Fibroblast of skin of back (primary cell): ENCODE data around the gene FRG2C.
"Not testable (repeated sequence)": the region's sequence is repeated elsewhere in the genome, so short reads cannot be mapped to it uniquely, and the experiment has no call there.

Source experiments
- DNase-seq: peaks from one replicate; pipeline ENCODE4 v3.0.0-alpha.2; 2013

Gene FRG2C

GRCh38 chr3:75669348-75670297, 5.5 kb downstream of the FRG2C start:
- DNase-seq, result peak; percentile 50

- DNase-seq, result peak; percentile 93
Observed at GRCh38 chr3:75670298-75671286, 6.5 kb downstream of the FRG2C start.

- not testable (repeated sequence) for DNase-seq
Observed at GRCh38 chr3:75671287-75672139, 7.4 kb downstream of the FRG2C start.

- peak; percentile 82 for DNase-seq
Observed at GRCh38 chr3:75672140-75672775, 8.1 kb downstream of the FRG2C start.

- DNase-seq, result not testable (repeated sequence)
Observed at GRCh38 chr3:75683965-75684364, 19.8 kb downstream of the FRG2C start.

- DNase-seq, result no peak
Observed at GRCh38 chr3:75687323-75687722, 23.2 kb downstream of the FRG2C start.

- DNase-seq, result peak; percentile 28
Observed at GRCh38 chr3:75692061-75692460, 27.9 kb downstream of the FRG2C start.
